Breast epithelium (tissue), 4 donors: Measurements from ENCODE around the gene C19orf85. TPM values are rescaled to one million over a fixed set of nuclear protein-coding genes. Genes with fewer than 3 reads are reported as not detected.

Experiments used
- DNase-seq, 2 donors: peaks; one replicate each; pipeline ENCODE4 v3.0.0-alpha.2; 2019; ENCODE audit warnings: low spot score in 2 of 2
- H3K27ac ChIP-seq, 2 donors: fragments of 200-600 bp; sonication (generic) in 1 of 2; one replicate each; pipeline ENCODE4 v1.5.1; 2016 to 2019; ENCODE audit warnings: mild to moderate bottlenecking in 1 of 2
- H3K27me3 ChIP-seq, 2 donors: fragments of 200-600 bp; sonication (generic) in 1 of 2; one replicate each; pipeline versions ENCODE4 v1.5.1 to v1.6.0; 2017 to 2019; ENCODE audit warnings: control low read depth in 1 of 2, mild to moderate bottlenecking in 1 of 2
- H3K36me3 ChIP-seq: fragments of 200-600 bp; one replicate; pipeline ENCODE4 v1.5.1; 2019
- H3K4me1 ChIP-seq, 2 donors: fragments of 200-600 bp; sonication (generic); one replicate each; pipeline ENCODE4 v1.5.1; 2016 to 2019; ENCODE audit warnings: control low read depth in 1 of 2
- H3K4me3 ChIP-seq, 3 donors: fragments of 200-600 bp; sonication (generic); 1 replicate in 2 of 3; 2 replicates in 1 of 3; pipeline ENCODE4 v1.5.1; 2016 to 2019; ENCODE audit warnings: mild to moderate bottlenecking in 3 of 3, moderate library complexity in 2 of 3
- H3K9me3 ChIP-seq, 2 donors: fragments of 200-600 bp; sonication (generic) in 1 of 2; one replicate each; pipeline ENCODE4 v1.5.1; 2016 to 2019; ENCODE audit warnings: control low read depth in 1 of 2
- CTCF ChIP-seq, 3 donors: fragments of 450-650 bp; IDR thresholded peaks; one replicate each; pipeline ENCODE4 v1.5.1; 2016 to 2017; ENCODE audit warnings: antibody characterized with exemption in 3 of 3, mild to moderate bottlenecking in 3 of 3, moderate library complexity in 3 of 3
- POLR2A ChIP-seq: fragments of 450-650 bp; IDR thresholded peaks from one replicate; pipeline ENCODE4 v1.6.1; 2016; ENCODE audit warnings: antibody characterized with exemption, mild to moderate bottlenecking, moderate library complexity
- POLR2AphosphoS5 ChIP-seq, 3 donors: sonication (generic); formaldehyde crosslinking; IDR thresholded peaks; one replicate each; pipeline ENCODE4 v1.6.1; 2017; ENCODE audit warnings: antibody characterized with exemption in 3 of 3
- intact Hi-C: fragments of 100-400 bp; cut with DNase I; formaldehyde crosslinking; loops from one replicate; pipeline ENCODE4 v1.15.1; 2023; ENCODE audit warnings: low total_unique reads
- total RNA-seq, 3 donors: library from RNA; depleted of rRNA; stranded (reverse); fragments of >200 nt; gene quantifications; one replicate each; pipeline ENCODE4 v1.1.0, GENCODE V29; 2016

Gene C19orf85
- total RNA-seq, 3 donors from 2014 or later = not detected

GRCh38 chr19:55439052-55439451 lies 25.5 kb downstream of the C19orf85 start:
- Histone ChIP-seq H3K4me1 (no peaks in the 10 kb centered on the region), H3K4me3 (no peak overlapping the region), H3K27me3 (peaks cover 20 to 79% of the 10 kb centered on the region in 2 donors), H3K36me3 (no peaks in the 10 kb centered on the region), H3K27ac (no peak overlapping the region), H3K9me3 (no peaks in the 10 kb centered on the region)
- intact Hi-C loops = no loop called here
- DNase-seq = no peak
- TF ChIP-seq POLR2AphosphoS5 (IDR thresholded peaks at IDR 0.05) (no peak), POLR2A (no peak), CTCF (IDR thresholded peaks at IDR 0.05) (no peak)

GRCh38 chr19:55437410-55437809 lies 27.1 kb downstream of the C19orf85 start:
- H3K27ac ChIP-seq = no peak overlapping the region
- H3K36me3 ChIP-seq = no peaks in the 10 kb centered on the region
- H3K4me1 ChIP-seq = no peaks in the 10 kb centered on the region
- H3K9me3 ChIP-seq = no peaks in the 10 kb centered on the region
- peak in 1 of 2 donors; percentile 68 for DNase-seq
- peaks cover 17 to 81% of the 10 kb centered on the region in 2 donors for H3K27me3 ChIP-seq
- intact Hi-C loops = no loop called here
- TF ChIP-seq POLR2A (no peak), CTCF (IDR thresholded peaks at IDR 0.05) (no peak), POLR2AphosphoS5 (IDR thresholded peaks at IDR 0.05) (no peak)
- H3K4me3 ChIP-seq = no peak overlapping the region

- Histone ChIP-seq H3K4me1 (no peaks in the 10 kb centered on the region), H3K27me3 (peaks cover 12 to 82% of the 10 kb centered on the region in 2 donors), H3K9me3 (no peaks in the 10 kb centered on the region), H3K4me3 (no peak overlapping the region), H3K36me3 (no peaks in the 10 kb centered on the region), H3K27ac (no peak overlapping the region)
- intact Hi-C loops = no loop called here
- TF ChIP-seq POLR2A (no peak), POLR2AphosphoS5 (IDR thresholded peaks at IDR 0.05) (no peak), CTCF (IDR thresholded peaks at IDR 0.05) (no peak)
- DNase-seq = no peak
These were observed 27.7 kb downstream of the C19orf85 start for GRCh38 chr19:55436847-55437246.

- no peak for TF ChIP-seq POLR2AphosphoS5 (IDR thresholded peaks at IDR 0.05)
- no peak for TF ChIP-seq CTCF (IDR thresholded peaks at IDR 0.05)
- TF ChIP-seq POLR2A = no peak
- Histone ChIP-seq H3K4me3 (no peak overlapping the region), H3K27ac (no peak overlapping the region), H3K4me1 (no peaks in the 10 kb centered on the region), H3K27me3 (peaks cover 6 to 81% of the 10 kb centered on the region in 2 donors), H3K36me3 (no peaks in the 10 kb centered on the region), H3K9me3 (no peaks in the 10 kb centered on the region)
- no peak for DNase-seq
- intact Hi-C loops = no loop called here
These were observed 29.5 kb downstream of the C19orf85 start for GRCh38 chr19:55435020-55435419.

- DNase-seq = no peak
- H3K4me1 ChIP-seq = no peaks in the 10 kb centered on the region
- no peak overlapping the region for H3K4me3 ChIP-seq
- H3K36me3 ChIP-seq = no peaks in the 10 kb centered on the region
- TF ChIP-seq CTCF (IDR thresholded peaks at IDR 0.05) (no peak), POLR2AphosphoS5 (IDR thresholded peaks at IDR 0.05) (no peak), POLR2A (no peak)
- H3K27ac ChIP-seq = no peak overlapping the region
- no peaks in the 10 kb centered on the region for H3K9me3 ChIP-seq
- intact Hi-C loops = no loop called here
- H3K27me3 ChIP-seq = peaks cover 5 to 81% of the 10 kb centered on the region in 2 donors
These were observed 30.1 kb downstream of the C19orf85 start for GRCh38 chr19:55434356-55434919.
